ELR (cell line): ENCODE results near the gene CDK11A.
"Not testable (repeated sequence)": the region's sequence is repeated elsewhere in the genome, so short reads cannot be mapped to it uniquely, and the experiment has no call there.

Source experiments
- DNase-seq: peaks from one replicate; pipeline ENCODE4 v3.0.0-alpha.2; 2015; ENCODE audit warnings: low read depth

CDK11A gene

DNA sequence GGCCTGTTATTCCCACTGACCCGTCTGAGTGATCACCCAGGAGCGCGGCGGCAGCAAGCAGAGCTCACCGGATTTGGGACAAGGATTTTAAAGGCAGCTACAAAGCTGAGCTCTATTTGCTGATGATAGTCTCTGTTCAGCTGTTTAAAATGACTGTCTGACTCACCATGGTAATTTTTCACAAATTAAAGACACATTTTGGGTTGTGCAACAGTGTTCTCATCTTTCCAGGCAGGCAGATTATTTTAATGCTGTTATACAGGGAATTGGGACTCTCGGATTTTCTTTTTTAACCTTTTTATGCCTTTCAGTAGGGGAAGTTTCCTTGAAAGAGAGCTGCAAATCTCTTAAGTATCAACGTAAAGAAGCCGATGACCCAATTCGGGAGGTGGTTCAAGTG lies 61.8 kb downstream of the CDK11A start:
- not testable (repeated sequence) for DNase-seq

DNA sequence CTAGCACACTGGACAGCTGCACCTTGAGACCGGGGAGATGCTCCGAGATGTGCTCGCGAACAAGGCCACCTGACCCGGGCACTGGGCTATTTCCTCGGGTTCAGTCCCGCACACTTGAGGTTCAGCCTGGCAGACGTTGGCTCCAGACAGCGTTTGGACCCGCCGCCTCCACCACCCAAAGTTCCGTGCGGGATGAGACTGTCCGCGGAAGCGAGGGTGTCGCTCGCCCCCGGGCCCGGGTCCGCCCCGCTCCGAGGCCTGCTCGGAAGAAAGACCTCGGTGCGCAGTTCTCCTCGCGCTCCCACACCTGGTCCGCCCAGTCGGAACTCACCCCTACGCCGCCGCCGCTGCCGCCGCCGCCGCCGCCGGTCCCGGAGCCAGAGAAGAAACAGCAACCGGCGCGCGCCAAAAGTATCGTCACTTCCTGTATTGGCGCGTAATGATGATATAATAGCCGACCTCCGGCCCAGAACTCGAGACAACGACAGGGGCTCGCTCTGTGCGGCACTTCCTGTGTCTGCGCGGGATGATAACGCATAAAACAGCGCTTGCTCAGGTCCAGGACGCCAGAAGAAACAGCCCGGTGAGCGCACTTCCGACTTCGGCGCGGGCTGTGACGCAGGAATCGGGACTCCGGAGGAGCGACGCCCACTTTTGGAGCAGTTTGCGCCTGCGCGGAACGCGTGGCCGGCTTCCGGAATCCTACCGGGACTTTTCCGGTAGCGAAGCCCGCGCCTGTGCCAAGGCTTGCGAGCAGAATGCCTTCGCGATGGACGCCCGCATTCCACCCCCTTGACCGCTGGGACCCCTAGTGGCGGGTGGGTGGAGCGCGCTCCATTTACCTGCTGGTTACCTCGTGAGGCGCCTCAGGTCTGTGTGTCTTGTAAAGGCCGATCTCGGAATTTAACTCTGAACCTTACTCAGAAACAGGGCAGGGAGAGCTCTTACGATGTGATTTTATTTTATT lies 65.3 kb downstream of the CDK11A start, which contains the start of gene CDK11B:
Gene CDK11B, minus strand, starts transcription at position 422 of the 967 bp plus-strand sequence. CDS start 1,519 bp downstream, outside the sequence.
- peak; percentile 97 for DNase-seq
